Stimulated activated CD8-positive, alpha-beta memory T cell treated with anti-CD3 and anti-CD28 coated beads, Interleukin-12 subunit alpha, Interleukin-12 subunit beta, amount 100 ng/mL, for 24 hours (primary cell): ENCODE results near the gene TTC27.

Source experiments
- DNase-seq: peaks from one replicate; pipeline ENCODE4 v3.0.0-alpha.2; 2020; ENCODE audit errors: extremely low read depth

TTC27 gene

GRCh38 chr2:32755666-32756065 is 127.8 kb downstream of the TTC27 start:
- no peak for DNase-seq

- no peak for DNase-seq
Measured at GRCh38 chr2:32756074-32756727, 128.4 kb downstream of the TTC27 start.

- DNase-seq = no peak
Measured at GRCh38 chr2:32758232-32758631, 130.4 kb downstream of the TTC27 start.

GRCh38 chr2:32760628-32761027 is 132.8 kb downstream of the TTC27 start:
- DNase-seq = no peak

- DNase-seq = no peak
Measured at GRCh38 chr2:32768387-32769174, 140.7 kb downstream of the TTC27 start.

- DNase-seq = no peak
Measured at GRCh38 chr2:32770360-32770759, 142.5 kb downstream of the TTC27 start.

GRCh38 chr2:32772638-32773447 is 145.0 kb downstream of the TTC27 start:
- no peak for DNase-seq

GRCh38 chr2:32773448-32773808 is 145.6 kb downstream of the TTC27 start:
- DNase-seq = no peak

GRCh38 chr2:32775954-32776353 is 148.1 kb downstream of the TTC27 start:
- no peak for DNase-seq

- no peak for DNase-seq
Measured at GRCh38 chr2:32777714-32778113, 149.9 kb downstream of the TTC27 start.

GRCh38 chr2:32780961-32781360 is 153.1 kb downstream of the TTC27 start:
- no peak for DNase-seq

GRCh38 chr2:32783469-32783868 is 155.6 kb downstream of the TTC27 start:
- DNase-seq = no peak

GRCh38 chr2:32783933-32784332 is 156.1 kb downstream of the TTC27 start:
- DNase-seq = no peak

- no peak for DNase-seq
Measured at GRCh38 chr2:32787207-32787606, 159.4 kb downstream of the TTC27 start.

- no peak for DNase-seq
Measured at GRCh38 chr2:32788114-32788513, 160.3 kb downstream of the TTC27 start.

- DNase-seq = no peak
Measured at GRCh38 chr2:32792416-32792815, 164.6 kb downstream of the TTC27 start.

- DNase-seq = no peak
Measured at GRCh38 chr2:32798829-32799228, 171.0 kb downstream of the TTC27 start.

- no peak for DNase-seq
Measured at GRCh38 chr2:32801741-32802140, 173.9 kb downstream of the TTC27 start.

GRCh38 chr2:32802877-32803276 is 175.0 kb downstream of the TTC27 start:
- no peak for DNase-seq

- DNase-seq = no peak
Measured at GRCh38 chr2:32804205-32804604, 176.4 kb downstream of the TTC27 start.

- no peak for DNase-seq
Measured at GRCh38 chr2:32805104-32806095, 177.6 kb downstream of the TTC27 start.
